ENCODE measurements around the gene CLSTN3.

GRCh38 chr12:7116916-7117315 is 13.3 kb upstream of the CLSTN3 start:
- TF ChIP-seq POLR2A (IDR thresholded peaks at IDR 0.05) (no peak), CTCF (IDR thresholded peaks at IDR 0.05) (no peak), EP300 (IDR thresholded peaks at IDR 0.05; ENCODE audit: low read depth) (no peak)

Data from transverse colon (tissue), 3 donors.